ENCODE measurements around the gene HPD.
A peak's percentile ranks its signal among the peaks of the same experiment; 100 is the strongest.

HPD gene

GRCh38 chr12:121827351-121828099, 31.1 kb downstream of the HPD start:
- no peak for DNase-seq

DNA sequence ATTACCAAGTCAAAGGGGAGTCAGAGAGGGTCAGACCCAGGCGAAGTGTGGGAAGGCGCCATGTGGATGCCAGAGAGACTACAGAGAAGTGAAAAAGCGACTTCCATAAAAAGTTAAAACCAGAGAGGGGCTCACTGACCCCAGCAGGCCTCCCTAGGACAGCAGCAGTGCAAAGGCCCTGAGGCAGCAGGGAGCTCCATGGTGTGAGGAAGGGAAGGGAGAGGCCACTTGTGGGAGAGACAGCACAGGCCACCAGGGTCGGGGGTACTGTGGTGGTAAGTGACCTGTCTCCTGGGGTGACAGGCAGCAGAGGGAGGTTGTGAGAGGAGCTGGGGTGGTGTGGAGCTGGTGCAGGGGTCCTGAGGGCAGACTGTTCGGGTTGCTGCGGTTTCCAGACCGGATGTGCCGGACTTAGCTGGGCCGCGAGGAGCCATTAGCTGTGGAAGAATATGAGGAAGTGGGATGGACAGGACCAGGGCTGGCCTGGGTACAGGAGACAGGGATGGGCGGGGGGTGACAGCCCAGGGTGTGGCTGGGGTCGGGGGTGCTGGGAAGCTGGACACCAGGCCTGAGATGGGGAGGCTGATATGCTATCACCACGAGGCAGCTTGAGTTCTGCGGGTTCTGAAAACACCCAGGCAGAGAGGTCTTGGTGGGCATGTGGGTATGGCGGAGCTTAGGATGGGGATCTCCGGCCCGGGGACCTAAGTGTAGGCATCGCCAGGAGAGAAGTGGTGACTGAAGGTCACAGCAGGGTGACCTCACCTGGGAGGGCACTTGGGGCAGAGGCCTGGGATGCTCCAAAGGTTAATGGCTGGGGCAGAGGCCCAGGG, 32.1 kb downstream of the HPD start:
- no peak for DNase-seq

DNA sequence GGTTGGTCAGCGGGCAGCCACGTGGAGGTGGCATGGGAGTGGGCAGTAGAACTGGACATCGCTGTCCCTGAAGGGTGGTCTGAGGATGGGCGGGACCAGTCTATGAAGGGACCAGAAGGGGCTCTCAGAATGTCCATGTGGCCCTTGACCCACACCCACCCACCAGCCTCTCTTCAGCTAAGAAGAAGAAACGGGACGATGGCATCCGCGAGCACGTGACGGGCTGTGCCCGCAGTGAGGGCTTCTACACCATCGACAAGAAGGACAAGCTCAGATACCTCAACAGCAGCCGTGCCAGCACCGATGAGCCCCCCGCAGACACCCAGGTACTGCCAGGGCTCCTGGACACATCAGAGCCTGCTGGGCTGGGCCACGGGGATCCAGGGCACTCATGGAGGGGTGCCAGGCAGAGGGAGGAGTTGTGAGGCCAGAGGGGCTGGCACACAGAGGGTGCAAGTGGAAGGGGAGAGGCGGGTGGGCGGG, 33.6 kb downstream of the HPD start:
- no peak for DNase-seq

- DNase-seq = no peak
These were observed 34.9 kb downstream of the HPD start for GRCh38 chr12:121823727-121824115.

GRCh38 chr12:121823101-121823726, 35.4 kb downstream of the HPD start:
- no peak for DNase-seq

DNA sequence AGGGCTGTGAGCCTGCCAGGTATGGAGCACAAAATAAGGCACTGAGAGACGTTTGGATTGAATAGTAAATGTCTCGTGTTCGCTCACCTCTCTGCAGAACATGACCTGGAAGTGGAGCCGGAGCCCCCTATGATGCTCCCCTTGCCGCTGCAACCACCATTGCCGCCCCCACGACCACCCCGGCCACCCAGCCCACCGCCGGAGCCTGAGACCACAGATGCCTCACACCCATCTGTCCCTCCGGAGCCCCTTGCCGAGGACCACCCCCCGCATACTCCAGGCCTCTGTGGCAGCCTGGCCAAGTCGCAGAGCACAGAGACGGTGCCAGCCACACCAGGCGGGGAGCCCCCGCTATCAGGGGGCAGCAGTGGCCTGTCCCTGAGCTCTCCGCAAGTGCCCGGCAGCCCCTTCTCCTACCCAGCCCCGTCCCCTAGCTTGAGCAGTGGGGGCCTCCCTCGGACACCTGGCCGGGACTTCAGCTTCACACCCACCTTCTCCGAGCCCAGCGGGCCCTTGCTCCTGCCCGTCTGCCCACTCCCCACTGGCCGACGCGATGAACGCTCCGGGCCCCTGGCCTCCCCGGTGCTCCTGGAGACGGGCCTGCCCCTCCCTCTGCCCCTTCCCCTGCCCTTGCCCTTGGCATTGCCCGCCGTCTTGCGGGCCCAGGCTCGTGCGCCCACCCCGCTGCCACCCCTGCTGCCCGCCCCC, 36.1 kb downstream of the HPD start:
- no peak for DNase-seq

DNA sequence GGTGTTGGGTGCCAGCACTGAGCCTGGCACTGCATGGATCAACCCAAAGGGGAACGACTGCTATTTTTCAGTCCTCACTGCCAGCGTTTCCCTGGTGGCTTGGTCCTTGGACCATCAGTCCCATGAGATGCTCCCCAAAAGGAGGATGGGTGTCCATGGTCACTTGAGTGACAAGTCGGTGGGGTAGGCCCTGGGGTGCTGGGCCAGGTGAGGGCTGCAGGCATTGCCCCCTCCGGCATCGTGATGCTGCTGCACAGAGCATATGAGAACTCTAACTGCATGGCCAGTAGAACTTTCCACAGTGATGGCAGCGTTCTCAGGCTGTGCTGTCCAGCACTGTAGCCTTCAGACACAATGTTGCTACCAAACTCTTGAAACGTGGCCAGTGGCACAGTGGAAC, 38.6 kb downstream of the HPD start:
- no peak for DNase-seq

DNA sequence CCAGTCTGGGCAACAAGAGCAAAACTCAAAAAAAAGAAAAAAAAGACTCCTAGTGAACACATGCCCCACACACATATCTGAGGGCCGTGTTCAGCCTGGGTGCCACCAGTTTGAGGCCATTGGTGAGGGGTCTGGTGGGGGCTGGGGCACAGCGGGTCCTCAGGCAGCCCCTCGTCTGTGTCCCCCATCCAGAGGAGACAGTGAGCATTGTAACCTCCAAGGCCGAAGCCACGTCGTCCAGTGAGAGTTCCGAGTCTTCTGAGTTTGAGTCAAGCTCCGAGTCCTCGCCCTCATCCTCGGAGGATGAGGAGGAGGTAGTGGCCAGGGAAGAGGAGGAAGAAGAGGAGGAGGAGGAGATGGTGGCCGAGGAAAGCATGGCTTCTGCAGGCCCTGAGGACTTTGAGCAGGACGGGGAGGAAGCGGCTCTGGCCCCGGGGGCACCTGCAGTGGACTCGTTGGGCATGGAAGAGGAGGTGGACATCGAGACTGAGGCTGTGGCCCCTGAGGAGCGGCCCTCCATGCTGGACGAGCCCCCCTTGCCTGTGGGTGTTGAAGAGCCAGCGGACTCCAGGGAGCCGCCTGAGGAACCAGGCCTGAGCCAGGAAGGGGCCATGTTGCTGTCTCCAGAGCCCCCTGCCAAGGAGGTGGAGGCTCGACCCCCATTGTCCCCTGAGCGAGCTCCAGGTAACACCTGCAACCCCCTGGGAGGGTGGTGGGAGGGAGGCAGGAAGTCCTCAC, 39.3 kb downstream of the HPD start:
- no peak for DNase-seq

- DNase-seq = no peak
These were observed 41.0 kb downstream of the HPD start for GRCh38 chr12:121817648-121818043.

DNA sequence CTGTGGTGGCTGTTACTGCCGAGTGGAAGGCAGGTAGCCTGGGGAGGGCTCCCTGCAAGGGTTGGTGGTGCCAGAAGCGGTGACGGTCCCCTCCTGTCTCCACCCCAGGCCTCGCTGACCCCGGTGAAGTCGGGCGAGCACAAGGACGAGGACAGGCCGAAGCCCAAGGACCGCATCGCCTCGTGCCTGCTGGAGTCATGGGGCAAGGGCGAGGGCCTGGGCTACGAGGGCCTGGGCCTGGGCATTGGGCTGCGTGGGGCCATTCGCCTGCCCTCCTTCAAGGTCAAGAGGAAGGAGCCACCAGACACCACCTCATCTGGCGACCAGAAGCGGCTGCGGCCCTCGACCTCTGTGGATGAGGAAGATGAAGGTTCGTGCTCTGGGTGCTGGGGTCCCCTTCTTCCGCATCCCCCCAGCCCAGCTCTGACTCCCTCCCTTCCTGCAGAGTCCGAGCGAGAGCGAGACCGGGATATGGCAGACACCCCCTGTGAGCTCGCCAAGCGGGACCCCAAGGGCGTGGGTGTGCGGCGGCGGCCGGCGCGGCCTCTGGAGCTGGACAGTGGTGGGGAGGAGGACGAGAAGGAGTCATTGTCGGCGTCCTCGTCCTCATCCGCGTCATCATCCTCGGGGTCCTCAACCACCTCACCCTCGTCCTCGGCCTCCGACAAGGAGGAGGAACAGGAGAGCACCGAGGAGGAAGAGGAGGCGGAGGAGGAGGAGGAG, 41.6 kb downstream of the HPD start:
- no peak for DNase-seq

GRCh38 chr12:121815263-121815662, 43.4 kb downstream of the HPD start:
- no peak for DNase-seq

- no peak for DNase-seq
These were observed 44.1 kb downstream of the HPD start for GRCh38 chr12:121814429-121815119.

GRCh38 chr12:121813951-121814350, 44.7 kb downstream of the HPD start:
- no peak for DNase-seq

DNA sequence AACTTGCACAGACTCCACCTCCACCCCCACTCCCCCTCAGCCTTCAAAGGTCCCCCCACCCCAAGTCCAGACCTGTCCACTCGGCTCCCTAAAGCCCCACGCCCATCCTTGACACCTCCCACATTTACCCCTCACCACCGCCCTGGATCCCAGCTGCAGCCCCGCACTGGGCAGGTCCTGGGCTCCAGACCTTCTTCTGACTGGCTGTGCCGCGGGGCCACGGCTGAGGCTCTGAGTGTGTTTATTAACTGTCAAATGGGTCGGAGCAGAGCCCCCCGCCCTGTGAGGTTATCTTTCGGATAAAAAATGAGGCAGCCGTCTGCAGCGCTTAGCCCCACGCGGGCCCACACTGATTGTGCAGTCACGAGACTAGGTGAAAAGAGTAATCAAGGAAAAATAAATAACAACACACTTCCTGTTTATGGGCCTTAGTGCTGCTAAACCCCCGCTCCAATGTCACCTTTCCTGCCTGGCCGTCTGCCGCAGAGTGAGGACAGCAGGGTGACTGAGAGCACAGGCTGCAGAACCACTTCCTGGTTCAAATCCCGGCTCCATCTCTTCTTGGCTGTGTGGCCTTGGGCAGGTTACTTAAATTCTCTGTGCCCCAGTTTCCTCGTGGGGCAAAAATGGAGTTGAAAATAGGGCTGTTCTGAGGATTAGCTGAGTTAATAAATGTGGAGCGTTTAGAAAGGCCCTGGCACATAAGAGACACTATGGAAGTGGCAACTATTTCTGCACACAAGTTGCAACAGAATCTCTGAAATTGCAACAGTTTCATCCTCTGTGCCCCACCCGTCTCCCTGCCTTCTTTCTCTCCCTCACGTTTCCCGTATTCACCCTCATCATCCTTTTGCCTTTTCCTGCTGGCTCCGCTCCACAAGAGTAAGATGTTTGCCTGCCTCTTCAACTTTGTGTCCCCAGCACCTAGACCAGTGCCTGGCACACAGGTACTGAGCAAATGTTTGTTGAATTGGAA, 45.5 kb downstream of the HPD start:
- DNase-seq = no peak

GRCh38 chr12:121812320-121812871, 46.3 kb downstream of the HPD start:
- DNase-seq = no peak

GRCh38 chr12:121811434-121812319, 47.0 kb downstream of the HPD start:
- DNase-seq = peak; percentile 68

DNA sequence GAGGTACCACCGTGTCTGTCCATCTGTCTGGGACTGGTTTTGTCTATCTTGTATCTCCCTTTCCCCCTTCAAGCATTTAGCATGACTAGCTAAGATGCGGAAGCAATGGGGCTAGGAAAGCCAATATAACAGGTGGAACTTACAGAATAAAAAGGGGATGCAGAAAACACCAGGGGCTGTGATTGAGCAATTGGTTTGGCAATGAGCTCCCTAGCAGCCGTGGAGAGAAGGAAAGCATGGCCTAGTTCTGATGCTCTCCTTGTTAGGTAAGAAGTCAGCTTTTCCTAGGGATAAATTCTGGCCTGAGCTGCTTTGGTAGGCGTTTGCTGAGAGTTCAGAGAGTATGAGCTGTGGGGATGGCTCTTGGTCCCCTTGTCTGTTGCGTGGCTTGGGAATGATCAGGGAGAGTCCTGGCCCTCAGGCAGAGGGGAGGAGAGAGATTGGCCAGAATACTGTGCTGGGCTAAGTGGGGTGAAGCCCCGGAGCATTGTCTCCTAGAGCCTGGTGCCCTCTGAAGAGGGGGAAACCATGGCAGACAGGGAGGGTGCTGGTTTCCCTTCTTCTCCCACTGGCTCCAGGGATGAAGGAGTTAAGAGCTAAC, 47.7 kb downstream of the HPD start:
- no peak for DNase-seq

Measured in CD4-positive, alpha-beta T cell treated with Interleukin-17A for 1 hour (primary cell).